Activated CD8-positive, alpha-beta memory T cell treated with anti-CD3 and anti-CD28 coated beads for 36 hours (primary cell): ENCODE measurements around the gene PCDHGC5. TPM values are rescaled to one million over a fixed set of nuclear protein-coding genes. Genes with fewer than 3 reads are reported as not detected.

Experiments
- CTCF ChIA-PET: fragments of 350-600 bp; sonication (Branson Sonifier 250); formaldehyde crosslinking; loops from one replicate; lab custom pipeline; 2021; ENCODE audit warnings: antibody characterized with exemption; lab: Charles Lee
- POLR2A ChIA-PET: fragments of 350-600 bp; sonication (Branson Sonifier 250); formaldehyde crosslinking; loops from one replicate; lab custom pipeline; 2021; ENCODE audit warnings: antibody characterized with exemption; lab: Charles Lee
- total RNA-seq, 2 experiments: library from RNA; stranded (reverse); gene quantifications; one replicate each; pipeline ENCODE4 v1.2.3, GENCODE V29; 2021

PCDHGC5 gene
- total RNA-seq, 2 experiments from 2014 or later: not detected

DNA sequence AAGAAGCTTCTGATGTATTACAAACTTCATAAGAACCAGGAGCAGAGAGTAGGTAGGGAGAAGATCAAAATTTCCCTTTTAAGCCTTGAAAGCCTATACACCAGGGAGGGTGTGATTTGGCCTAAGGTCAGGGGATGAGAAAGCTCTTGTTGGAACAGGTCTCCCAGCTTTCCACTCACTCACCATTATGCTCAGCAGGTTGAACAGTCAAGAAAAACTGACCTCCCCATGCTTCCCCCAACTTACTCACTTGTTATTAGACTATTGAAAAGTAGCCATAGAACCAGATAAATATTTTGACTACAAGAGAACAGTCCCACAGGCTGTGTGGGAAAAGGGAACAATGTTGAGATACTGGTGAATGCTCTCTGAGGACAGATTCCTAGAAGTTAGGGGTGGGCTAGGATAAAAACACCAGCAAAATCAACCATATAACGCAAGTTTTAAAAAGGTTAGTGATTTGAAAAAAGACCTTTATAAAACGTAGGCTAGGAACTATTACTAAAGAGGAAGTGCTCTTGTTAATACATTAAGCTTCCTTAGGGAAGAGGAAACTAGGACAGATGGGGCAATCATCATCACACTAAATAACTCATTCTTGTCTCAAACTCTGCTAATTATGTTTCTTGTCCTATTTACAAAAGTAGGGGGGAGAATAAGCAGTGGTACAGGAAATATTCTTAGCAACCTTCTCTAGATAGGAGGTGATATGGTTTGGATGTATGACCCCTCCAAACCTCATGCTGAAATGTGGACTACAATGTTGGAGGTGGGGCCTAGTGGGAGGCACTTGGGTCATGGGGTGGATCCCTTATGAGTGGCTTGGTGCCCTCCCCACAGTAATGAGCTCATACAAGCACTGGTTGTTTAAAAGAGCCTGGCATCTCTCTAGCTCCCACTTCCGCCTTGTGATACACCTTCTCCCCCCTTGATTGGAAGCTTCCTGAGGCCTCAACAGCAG is 31.0 kb downstream of the PCDHGC5 start:
- ChIA-PET POLR2A (no interaction called here), CTCF (interaction anchor here (2.0 kb wide), 1 partner anchor 38 kb away, joined by 10 read pairs; no protein-coding TSS in a partner anchor)

DNA sequence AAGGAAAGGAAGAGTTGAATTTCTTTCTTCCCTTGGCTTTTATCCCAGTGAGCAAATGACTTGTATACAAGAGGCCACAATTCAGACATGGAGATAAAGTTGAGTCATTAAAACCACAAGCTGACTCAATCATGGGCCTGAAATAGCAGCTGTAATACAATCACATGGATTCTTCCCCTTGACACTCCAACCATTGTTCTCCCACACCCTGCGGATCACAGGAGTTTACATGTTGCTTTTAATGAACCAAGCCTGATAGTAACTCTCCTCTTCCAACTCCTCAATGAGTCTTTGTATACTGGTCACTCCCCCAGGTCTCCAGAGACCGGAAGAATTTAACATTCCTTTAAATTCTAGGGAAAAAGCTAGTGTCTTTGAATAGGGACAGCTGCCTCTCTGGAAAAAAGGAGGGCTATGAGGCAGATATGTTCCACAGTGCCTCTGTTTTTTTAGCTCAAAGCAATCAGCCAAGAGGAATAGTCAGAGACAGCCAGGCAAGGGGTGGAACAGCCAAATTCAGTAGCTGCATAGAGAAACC is 32.4 kb downstream of the PCDHGC5 start:
- ChIA-PET POLR2A (interaction anchor here (0.5 kb wide), 1 partner anchor 41 kb away, joined by 5 read pairs; no protein-coding TSS in a partner anchor), CTCF (interaction anchor here (1.1 to 3.7 kb wide), 7 partner anchors 9 to 131 kb away, joined by 3 to 14 read pairs (median 5); partner anchors contain the start of gene PCDHGA10)

DNA sequence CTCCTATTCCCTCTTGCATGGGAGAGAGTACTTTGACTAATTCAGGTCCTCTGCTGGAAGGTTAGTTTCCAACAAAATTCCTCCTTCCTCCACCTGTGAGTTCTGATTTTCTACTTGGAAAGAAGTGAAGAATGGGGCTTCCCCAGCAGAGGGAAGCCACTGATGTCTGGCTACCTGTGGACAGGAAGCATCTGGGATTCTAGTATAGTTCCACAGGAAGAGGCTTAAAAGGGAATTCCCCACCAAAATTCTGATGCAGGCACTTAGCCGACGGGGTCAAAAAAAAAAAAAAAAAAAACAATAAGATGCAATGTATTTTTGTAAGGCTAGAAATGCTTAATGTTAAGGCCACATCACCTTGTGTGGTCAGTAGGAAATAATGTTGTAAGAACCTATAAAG is 33.4 kb downstream of the PCDHGC5 start:
- CTCF ChIA-PET: interaction anchor here (1.0 to 3.7 kb wide), 8 partner anchors 10 to 132 kb away, joined by 3 to 14 read pairs (median 4); partner anchors contain the start of genes PCDHGA10, PCDHGA11 and PCDHGB7
- POLR2A ChIA-PET: no interaction called here

DNA sequence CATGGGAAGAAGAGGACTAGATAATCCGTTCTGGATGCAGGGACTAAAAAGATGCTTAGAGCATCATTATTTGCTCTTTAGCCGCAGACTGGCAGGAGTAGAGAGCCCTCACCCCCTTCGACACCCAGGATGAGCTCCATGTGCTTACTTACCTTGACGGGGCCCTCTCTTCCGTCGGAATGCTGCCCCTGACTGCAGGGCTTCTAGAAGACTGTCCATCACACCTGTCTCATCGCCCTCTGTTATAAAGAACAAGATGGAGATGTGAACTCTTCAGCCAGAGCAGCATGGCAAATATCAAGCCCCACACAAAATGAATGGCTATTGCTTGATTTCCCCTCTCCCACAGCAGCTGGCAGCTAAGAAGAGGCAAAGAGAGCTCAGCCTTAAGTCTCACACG is 35.1 kb downstream of the PCDHGC5 start:
- ChIA-PET POLR2A (no interaction called here), CTCF (interaction anchor here (0.7 to 3.7 kb wide), 16 partner anchors 9 to 208 kb away, joined by 3 to 14 read pairs (median 4); partner anchors contain the start of genes DIAPH1, PCDHGA10, PCDHGA12 and PCDHGB5)

DNA sequence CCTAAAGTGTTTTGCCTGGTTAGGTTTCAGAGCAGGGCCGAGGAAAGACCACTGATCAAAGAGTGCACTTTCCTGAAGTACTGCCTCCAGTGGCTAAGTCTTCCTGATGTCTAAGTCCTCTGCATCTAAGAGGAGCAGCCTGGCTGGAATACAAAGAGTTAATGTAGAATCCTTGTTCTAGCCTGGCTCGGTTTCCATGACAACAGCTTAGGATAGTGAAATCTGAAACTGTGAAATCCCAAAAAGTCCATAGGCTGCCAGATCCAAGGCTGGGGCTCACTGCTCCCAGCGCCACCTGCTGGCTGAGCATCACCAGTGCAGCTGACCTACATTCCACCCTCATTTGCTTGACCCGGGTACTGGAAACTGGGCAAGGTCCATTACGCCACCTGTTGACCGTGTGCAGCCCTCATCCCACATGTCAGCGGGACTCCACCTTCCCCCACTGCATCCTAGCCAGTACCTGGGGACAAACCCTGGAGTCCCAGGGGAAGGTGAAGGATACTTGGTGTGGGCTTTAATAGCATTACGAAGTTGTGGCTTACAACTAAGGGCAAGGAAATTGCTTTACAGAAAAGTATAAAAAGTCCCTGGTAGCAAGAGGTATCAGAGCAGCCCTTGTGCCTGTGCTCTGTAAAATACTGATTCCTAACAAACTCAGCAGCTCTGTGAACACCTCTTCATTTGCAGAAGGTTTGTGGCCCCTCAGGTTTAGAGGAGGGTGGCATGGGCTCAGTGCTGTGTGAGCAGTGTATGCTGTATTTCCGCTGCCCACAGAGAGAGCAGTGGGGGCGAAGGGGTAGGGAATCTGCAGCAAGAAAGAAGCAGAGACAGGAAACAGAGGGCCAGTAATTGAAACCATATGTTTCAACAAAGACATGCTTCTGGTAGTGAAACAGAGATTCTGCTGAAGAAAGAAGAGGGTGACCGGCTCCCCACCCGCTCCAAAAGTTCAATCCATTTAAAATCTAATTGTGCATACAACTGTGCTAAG is 36.0 kb downstream of the PCDHGC5 start:
- ChIA-PET POLR2A (no interaction called here), CTCF (interaction anchor here (0.6 to 3.7 kb wide), 16 partner anchors 10 to 414 kb away, joined by 3 to 14 read pairs (median 4); partner anchors contain the start of genes PCDHGA10, PCDHGA12 and PCDHGB5)

DNA sequence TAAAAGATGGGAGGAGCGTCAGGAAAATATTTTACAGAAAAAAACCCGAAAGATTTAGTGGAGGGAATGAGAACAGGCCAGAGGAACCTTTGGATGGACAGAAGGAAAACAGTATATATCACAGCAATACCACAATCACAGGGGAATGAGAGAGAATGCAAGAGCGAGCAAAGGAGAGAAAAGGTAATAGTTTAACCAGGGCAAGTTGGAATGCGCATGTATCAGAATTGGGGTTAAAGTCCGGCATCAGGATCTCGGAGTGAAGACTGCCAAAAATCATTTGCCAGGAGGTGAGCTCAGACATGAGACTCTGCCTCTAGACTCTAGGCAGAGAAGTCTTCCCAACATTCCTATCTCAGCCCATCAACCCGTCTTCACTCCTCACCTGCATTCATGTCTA is 36.8 kb downstream of the PCDHGC5 start:
- POLR2A ChIA-PET: no interaction called here
- CTCF ChIA-PET: interaction anchor here (0.6 to 0.8 kb wide), 2 partner anchors 11 to 415 kb away, joined by 3 read pairs; no protein-coding TSS in a partner anchor

DNA sequence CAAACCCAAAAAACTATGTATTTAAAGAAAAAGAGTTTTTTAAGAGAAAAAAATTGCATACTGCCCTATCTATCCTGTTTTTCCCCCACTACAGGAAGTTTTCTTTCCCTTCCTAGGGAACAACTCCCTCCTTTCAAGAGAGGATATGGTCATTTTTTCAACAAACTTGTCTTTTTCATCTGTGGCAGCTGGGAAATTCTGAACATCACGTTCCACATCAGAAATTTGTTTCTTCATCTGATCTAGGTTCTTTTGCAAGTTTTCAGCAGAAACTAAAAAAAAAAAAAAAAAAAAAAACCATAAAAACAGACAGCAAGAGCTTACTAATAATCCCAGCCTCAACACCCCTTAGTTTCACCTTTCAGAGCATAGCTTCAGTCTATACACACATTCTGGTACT is 38.5 kb downstream of the PCDHGC5 start:
- ChIA-PET CTCF (interaction anchor here (0.6 to 0.7 kb wide), 2 partner anchors 15 to 29 kb away, joined by 3 to 4 read pairs; no protein-coding TSS in a partner anchor), POLR2A (no interaction called here)

DNA sequence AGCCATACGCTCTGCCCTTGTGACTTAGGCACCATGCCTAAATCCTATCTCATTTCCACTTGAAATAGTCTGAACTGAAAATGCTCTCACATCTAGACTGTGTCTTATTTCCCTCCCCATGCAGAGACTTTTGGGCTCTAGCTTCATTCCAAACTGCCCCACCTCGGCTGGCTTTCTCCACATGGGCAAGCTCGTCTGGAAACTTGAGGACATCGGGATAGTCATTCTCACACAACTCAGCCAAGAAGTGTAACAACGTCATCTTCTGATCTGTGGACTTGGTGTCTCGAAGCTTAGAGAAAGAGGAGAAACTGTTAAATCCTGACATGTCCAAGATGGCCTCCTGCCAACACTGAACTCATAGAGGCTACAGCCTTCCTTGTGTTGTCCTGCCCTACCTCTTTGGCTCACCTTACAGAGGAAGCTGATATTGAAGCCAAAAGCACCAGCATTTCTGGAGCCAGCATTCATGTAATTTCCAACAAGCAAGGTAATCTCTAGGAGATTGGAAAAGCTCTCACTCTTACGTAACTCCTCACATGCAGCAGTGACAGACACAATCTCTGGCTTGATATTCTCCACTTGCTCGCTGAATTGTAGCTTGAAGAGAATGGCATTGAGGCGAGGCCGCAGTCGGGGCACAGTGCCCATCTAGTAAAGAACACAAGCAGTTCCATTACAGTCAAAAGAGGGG is 39.6 kb downstream of the PCDHGC5 start:
- ChIA-PET POLR2A (no interaction called here), CTCF (interaction anchor here (0.7 kb wide), 1 partner anchor 28 kb away, joined by 3 read pairs; no protein-coding TSS in a partner anchor)

DNA sequence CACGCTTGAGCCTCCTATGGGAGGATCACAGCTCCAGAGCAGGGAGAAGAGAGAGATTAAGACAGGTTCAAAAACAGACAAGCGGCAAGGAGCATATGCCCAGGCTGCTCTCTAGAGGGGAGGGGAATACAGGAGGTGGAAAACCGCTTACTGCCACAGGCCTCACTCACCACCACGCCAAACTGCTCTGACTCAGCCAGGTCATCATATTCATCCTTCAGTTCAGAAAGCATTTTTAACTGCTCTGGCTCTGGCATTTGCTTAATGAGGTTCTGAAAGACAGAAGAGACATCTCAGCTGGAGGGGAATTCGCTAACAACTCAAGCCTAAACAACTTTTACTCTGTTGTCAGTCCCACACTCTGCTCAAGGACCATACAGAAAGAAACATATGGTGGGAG is 40.1 kb downstream of the PCDHGC5 start:
- POLR2A ChIA-PET: no interaction called here
- CTCF ChIA-PET: no interaction called here

DNA sequence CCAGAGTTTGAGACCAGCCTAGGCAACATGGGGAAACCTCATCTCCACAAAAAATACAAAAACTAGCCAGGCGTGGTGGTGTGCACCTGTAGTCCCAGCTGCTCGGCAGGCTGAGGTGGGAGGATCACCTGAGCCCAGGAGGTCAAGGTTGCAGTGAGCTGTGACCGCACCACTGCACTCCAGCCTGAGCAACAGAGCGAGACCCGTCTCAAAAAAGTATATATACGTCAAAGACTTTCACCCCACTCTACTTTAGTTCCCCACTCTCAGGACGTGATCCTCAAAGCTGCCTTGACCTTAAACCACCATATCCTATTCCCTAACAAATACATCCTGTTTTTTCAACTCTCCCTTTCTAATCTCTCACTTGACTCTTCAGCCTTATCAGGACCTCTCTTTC is 41.0 kb downstream of the PCDHGC5 start:
- CTCF ChIA-PET: no interaction called here
- POLR2A ChIA-PET: no interaction called here

DNA sequence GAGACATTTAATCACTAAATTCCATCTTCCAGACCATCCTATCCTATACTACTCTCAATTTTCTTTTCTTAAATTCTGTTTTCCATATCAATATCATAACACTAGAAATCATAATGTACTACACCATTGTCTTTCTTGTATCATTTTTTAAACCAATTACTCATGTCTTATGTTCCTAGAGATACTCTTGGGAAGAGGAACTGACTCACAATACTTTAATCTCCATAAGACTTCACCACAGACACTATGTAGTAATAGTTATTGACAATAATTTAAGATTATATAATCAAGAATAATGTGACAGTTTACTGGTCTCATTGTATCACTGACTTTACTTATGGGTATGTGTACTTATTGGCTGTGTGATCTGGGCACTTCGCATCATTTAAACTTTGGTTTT is 43.8 kb downstream of the PCDHGC5 start:
- POLR2A ChIA-PET: no interaction called here
- CTCF ChIA-PET: interaction anchor here (1.5 kb wide), 1 partner anchor 12 kb away, joined by 5 read pairs; no protein-coding TSS in a partner anchor

DNA sequence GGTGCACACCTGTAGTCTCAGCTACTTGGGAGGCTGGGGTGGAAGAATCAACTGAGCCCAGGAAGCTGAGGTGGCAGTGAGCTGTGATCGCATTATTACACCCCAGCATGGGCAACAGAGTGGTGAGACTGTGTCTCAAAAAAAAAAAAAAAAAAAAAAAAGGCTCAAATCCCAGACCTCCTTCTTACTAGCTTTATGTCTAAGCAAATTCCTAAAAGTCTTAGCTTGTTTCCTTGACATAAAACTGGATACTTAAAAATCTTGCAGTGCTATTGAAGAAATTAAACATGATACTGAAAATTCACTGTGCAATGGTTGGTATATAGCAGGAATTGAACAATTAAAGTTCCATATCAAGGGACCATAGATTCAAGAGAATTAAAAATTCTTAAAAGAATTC is 45.0 kb downstream of the PCDHGC5 start:
- POLR2A ChIA-PET: no interaction called here
- CTCF ChIA-PET: interaction anchor here (1.1 to 1.5 kb wide), 2 partner anchors 13 to 24 kb away, joined by 3 to 5 read pairs; no protein-coding TSS in a partner anchor

DNA sequence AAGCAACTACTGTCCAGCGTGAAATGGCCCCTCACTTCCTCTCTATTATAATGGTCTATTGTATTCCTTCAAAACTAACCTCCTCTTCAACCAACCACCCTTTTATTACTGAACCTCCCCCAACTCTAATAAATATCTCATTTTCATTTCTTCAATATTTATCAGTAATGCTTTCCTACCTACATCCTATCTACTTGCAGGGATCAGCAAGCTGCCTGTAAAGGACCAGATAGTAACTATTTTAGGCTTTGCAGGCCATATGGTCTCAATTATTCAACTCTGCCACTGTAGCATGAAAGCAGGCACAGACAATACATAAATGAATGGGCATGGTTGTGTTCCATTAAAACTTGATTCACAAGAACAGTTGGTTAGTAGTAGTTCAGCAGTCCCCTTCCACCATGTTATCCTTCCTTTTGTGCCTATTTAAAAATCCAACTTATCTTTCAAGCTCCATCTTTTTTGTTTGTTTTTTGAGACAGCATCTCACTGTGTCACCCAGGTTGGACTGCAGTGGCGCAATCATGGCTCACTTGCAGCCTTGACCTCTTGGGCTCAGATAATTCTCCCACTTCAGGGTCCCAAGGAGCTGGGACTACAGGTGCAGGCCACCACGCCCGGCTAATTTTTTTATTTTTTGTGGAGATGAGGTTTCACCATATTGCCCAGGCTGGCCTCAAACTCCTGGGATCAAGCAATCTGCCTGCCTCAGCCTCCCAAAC is 45.8 kb downstream of the PCDHGC5 start:
- POLR2A ChIA-PET: no interaction called here
- CTCF ChIA-PET: interaction anchor here (1.0 to 1.5 kb wide), 4 partner anchors 10 to 23 kb away, joined by 3 to 5 read pairs (median 3); no protein-coding TSS in a partner anchor
